ENCODE data around the gene TRIP4.
A peak's percentile ranks its signal among the peaks of the same experiment; 100 is the strongest.

TRIP4 gene

DNA sequence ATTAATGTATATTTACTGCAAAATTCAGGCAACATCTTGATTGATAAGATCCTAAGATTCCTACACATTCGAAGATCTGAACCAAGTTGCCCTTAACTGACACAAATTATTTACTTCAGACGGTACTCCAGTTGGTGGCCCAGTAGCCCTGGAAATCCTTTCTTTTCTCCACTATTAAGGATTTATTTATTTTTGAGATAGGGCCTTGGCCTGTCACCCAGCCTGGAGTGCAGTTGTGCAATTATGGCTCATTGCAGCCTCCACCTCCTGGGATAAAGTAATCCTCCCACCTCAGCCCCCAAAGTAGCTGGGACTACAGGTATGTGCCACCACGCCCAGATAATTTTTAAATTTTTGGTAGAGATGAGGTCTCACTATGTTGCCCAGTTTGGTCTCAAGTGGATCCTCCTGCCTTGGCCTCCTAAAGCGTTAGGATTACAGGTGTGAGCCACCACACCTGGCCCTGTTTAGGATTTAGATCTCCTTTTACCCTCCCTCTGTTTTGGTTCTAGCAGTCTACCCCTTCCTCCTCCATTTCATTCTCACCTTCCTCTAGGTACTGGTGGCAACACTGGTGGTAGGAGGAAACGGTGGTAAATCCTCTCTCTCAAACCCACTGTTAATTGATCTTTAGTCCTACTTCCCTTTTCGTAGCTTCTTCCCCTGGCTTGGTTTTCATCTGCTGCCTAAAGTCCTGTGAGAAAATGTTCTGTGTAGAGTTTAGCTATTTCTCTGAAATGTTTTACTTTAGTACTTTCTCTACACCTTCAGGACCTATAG is 60.1 kb downstream of the TRIP4 start:
- no peak for DNase-seq (ENCODE audit: low read depth)

DNA sequence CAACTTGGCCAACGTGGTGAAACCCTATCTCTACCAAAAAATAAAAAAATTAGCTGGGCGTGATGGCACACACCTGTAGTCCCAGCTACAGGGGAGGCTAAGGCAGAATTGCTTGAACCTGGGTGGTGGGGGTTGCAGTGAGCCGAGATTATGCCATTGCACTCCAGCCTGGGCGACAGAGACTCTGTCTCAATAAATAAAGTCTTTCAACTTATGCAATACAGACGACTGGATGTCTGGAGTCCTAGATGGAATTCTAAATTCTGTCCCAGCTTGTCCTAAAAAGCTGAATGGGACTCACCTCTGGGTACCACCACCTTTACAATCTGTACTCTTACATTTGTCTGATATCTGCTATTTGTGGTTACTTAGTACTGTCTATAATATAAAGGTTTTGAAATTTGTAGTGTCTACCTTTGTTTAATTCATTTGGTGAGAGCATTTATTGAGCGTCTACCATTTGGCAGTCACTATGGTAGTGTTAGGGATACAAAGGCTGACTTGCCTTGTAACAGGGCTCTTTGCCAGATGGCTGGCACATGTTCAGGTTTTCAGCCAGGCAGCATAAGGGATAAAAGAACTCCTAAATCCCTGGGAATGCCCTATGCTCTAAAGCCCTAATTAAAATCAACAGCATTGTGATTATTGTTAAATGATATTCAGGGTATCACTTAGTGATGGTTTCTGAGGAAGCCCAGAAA is 65.5 kb downstream of the TRIP4 start:
- no peak for DNase-seq (ENCODE audit: low read depth)

DNA sequence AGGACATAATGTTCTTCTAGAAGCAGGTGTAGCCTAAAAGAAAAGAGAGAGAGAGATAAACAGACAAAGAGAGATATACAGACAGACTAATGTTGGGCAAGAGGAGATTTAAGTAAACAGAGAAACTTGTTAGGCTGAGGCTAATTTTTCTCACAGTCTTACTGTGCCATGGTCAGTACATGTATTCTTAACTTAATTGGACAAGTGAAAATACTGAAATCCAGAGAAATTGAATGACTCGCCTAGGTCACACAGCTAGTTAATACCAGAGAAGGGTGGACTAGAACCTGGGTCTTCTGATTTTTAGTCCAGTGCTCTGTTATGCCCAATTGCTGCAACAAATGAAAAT is 66.0 kb downstream of the TRIP4 start:
- DNase-seq (ENCODE audit: low read depth) = no peak

DNA sequence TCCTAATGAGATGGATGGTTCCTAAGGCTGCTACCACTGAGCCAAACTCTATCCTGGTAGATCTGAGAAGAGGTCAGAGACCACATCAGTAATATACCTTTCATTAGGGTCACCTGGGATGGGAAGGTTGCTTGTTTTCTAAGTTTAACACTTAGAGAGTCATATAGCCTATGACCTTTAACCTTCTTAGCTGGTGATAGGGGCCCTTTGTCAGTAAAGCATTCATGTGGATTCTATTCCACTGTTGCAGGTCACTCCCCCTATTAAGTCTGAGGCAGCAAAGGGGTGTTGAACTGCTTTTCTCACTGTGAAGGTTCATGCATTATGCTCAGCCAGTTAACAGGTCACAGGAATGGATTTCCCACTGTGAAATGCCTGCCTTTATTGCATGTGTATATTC is 66.6 kb downstream of the TRIP4 start:
- no peak for DNase-seq (ENCODE audit: low read depth)

DNA sequence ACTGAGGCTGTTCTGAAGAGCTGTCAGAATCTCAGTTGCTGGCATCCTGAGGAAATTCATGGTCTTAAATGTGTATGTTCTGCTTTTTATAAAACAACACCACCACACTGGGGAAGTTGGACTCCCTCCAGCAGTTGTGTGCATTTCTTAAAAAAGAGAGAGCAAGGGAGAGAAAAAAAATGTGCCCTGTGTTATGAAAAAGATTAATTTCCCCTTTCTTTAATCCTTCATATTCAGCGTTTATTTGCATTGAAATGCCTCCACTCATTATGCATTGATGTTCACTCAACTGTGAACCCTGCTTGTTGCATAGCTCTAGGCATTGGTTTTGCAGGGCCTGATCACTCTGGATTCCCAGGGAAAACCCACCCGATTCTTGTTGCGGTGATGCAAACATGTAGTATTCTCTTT is 68.3 kb downstream of the TRIP4 start:
- no peak for DNase-seq (ENCODE audit: low read depth)

DNA sequence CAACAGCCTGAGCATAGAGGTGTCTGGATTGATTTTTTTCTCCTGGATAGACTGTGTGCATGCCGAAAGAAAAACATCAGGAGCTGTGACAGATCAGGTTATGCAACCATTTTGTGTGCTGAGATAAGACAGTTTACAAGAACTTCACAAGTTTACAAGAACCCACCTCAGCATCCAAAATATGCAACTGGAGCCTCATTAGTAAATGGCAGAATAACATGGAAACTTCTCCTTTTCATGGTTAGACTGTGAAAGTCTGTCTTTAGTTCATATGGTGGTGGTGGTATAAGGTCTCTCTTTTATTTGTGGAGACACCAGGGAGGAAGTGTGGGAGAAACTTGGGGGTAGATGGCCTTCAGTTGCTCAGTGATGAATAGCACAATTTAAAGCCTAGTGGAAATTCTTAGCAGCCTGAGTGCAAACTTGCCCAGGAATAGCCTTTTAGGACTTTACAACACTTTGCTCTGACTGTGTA is 69.0 kb downstream of the TRIP4 start:
- DNase-seq (ENCODE audit: low read depth) = no peak

DNA sequence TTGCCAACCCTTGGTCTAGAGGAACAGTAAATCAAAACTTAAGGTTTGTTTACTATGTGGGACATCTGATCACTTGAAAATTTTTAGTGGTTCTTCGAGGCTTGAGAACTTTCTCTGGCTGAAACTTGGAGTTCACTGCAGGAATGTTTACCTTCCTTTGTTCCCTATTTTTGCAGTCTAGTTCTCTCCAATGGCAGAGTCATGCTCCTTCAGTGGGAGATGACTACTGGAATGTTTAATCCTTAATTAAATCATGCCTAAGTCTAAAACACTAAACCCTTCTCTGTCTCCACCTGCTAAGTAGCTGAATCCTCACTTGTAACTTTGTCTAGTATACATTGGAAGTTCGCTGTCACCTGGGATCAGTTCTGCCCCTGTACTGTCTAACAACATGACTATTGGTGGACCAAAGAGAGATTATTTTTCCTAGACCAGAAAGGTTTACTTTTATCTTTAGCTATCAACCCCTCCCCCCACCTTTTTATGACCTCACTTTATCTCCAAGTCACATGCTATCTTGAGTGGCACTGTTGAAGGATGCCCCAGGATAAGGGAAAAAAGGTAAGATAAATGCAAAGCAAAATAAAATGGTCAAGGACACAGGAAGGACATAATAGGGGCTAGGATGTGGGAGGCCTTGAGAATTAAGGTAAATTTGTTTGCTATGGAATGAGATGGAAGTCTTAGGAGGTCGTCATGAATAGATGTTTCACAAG is 71.6 kb downstream of the TRIP4 start:
- no peak for DNase-seq (ENCODE audit: low read depth)

DNA sequence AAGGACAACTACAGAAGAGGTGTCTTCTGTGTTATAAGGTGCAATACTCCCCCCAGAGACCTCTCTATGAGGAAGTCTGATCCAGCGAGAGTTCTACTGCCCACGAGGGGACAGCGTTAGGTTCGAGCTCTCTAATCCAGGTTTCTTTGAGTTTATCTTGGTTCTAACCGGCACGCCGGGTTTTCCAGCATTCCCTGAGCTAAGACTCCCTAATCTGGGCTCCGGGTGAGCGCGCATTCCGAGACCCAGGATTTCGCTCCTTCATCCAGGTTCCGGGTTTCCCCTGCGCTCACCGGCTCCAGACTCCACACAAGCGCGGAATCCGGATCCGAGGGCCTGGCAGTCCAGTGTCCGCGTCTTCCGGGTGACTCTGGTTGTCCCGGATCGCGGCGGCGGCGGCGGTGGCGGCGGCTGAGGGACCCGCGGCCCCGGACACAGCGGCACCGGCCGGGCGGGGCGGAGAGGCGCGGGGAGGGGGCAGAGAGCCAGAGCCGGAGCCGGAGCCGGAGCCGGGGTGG is 72.6 kb downstream of the TRIP4 start, which contains the start of gene ZNF609:
Gene ZNF609 (plus strand): TSS at position 373 of the 518 bp plus-strand sequence. CDS start 38,842 bp downstream, outside the sequence.
- DNase-seq (ENCODE audit: low read depth) = peak; percentile 87

DNA sequence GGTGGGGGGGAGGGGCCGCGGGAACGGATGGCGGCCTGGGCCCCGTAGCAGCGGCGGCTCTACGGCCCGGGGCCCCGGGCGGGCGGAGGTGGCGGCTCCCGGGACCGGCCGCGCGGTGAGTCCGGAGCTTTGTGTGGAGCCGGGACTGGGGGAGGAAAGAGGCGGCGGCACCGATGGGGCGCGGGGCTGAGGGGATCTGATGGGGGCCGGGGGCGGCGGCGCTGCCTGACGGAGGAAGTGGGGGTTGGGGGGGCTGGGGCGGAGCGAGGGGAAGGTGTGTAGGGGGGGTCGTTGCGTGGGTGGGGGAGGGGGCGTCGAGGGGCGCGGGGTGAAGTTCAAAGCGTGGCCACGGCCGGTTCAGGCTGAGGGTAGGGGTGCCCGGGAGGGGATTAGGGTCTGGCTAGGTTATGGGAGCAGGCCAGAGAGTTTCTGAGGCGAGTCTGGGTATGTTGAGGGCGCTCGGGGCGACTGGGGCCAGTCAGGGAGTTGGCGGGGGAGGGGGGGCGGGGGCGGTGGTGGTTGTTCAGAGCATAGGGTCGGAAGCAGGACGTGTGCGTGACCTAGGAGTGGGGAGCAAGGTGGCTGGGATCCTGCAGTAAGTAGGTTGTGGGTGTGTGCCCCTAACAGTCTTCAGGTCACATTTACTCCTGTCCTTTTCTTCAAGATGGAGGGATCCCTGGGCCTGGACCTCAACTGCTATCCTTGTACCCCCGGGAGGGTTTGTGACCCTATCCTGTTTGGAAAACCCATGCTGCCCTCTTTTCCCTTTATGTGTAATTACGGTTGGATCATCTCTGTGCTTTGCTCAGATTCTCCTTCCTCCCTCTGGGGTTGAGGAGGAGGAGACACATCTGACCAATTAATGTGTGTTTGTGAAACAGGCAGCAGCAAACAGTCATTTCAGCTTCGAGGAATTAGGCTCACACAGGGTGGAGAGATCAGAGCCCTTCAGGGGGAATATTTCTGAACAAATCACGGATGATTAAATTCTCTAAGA is 73.4 kb downstream of the TRIP4 start:
- no peak for DNase-seq (ENCODE audit: low read depth)

DNA sequence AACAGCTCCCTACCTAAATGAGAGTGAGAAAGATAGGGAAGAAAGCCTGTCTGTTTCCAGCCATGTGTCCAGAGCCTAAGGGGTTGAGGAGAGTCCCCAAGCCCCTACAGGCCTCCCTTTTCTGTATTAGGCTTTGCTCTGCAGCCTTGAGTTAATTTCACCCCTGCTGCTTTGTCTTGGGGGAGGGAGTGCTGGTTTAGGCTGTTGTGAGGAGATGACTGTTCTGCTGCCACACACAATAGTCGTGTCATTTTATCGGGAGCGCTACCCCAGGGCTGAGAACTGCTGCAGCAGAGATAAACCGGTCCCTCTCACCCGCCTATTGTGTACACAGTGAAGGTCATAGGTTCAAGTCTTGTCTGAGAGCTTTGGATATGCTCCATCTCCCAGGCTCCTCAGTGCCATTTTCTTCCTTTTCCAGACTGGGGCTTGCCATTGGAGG is 74.1 kb downstream of the TRIP4 start:
- no peak for DNase-seq (ENCODE audit: low read depth)

DNA sequence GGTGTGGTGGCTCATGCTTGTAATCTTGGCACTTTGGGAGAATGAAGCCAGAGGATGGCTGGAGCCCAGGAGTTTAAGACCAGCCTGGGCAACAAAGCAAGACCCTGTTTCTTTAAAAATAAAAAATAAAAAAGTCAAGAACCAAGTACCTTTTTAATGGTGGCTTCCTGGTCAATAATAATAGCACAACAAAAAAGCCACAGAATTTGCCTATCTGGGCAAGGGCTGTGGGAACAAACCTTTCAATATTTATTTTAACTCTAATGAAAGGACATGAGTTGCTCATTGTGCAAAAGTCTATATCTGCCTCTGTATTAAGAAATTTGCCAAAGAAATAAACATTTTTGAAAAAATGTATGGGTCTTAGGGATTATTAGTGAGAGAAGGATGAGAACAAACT is 74.9 kb downstream of the TRIP4 start:
- no peak for DNase-seq (ENCODE audit: low read depth)

DNA sequence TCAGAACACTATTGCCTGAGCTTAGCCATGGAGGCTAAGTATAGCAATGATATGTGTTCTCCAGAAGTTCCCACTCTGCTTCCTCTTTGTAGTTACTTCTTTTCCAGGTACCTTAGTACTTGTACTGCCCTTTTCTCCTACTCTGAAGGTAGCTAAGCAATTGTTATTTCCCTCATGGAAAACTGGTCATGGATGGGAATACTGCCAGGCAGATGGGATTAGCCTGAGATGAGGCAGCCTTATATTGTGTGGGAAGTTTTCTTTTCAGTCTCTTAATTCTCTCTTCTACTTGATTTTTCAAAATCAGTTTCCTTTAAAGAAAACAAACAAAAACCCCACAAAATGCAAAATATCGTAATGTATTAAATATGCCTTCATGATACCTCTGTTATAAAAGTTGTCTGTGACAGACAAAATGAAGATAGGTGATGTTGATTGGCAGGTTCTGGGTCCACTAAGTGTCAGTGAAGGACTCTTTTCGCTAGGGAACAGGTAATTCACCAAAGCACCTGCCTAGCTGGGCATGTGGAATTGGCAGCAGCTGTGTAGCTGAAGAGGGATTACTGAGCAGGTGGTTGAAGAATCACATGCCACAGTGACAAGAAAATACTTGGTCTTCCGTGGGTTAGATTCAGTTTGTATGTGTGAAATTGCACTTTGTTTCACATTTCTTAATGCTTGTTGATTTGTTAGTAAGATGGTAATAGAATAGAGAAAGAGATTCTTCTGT is 76.8 kb downstream of the TRIP4 start:
- no peak for DNase-seq (ENCODE audit: low read depth)

DNA sequence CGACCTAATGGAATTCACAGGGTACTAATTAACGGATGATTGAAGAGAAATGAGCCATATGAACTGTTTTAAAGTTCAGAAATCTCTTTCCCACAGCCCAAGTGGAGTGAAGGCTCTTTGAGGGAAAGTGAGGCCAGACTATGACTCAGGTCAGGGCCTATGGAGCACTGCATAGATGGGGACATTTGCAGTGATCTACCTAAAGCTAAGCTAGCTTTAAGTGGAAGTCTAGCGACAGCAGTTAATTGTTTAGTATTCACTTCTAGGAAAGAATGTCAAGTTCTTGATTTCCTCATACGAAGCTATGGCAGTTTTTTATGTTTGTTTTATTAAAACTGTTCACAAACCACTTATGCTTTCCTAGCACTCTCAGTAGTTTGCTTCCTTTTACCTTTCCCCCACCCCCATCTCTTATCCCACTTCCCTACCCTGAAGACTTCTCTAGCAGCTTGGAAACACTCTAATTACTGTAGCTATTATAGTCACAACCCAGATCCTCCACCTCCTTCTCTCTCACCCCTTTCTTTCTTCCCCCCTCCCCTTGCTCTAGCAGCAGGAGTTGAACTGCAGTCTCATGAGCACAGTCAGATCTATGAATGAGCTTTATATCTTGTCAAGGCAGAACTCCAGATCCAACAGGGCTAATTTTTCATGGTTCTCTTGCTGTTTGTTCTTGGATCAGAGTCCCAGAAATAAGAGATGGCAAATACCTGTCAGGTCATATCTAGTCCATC is 78.9 kb downstream of the TRIP4 start:
- no peak for DNase-seq (ENCODE audit: low read depth)

DNA sequence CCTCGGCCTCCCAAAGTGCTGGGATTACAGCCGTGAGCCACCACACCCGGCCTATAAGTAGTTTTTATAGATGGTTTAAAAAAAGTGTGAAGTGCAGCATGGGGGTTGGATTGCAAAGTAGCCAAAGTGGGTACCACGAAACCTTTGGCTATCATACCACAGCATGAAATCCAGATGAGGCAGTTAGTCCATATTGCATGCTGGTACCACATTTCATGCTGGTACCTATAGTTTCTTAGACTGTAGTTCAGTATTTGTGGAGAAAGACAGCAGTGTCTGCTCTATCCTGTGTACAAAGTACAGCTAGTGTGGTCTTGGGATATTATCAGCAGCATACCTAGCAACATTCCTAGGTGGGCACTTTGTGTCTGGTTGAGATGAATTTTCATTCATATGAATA is 84.5 kb downstream of the TRIP4 start:
- DNase-seq (ENCODE audit: low read depth) = no peak

DNA sequence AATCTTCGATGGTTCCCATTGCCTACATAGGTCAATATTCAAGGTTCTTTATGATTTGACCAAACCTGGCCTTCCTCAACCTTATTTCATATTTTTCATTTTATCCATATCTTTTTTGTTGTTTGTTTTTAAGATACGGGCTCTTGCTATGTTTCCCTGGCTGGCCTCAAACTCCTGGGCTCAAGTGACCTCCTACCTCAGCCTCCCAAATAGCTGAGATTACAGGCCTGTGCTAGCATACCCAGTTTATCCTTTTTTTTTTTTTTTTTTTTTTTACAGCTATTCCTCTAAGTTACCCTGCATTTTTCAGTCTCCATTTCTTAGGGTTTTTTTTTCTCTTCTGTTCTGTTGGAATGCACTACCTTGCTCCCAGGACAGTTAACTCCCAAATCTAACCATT is 87.2 kb downstream of the TRIP4 start:
- no peak for DNase-seq (ENCODE audit: low read depth)

DNA sequence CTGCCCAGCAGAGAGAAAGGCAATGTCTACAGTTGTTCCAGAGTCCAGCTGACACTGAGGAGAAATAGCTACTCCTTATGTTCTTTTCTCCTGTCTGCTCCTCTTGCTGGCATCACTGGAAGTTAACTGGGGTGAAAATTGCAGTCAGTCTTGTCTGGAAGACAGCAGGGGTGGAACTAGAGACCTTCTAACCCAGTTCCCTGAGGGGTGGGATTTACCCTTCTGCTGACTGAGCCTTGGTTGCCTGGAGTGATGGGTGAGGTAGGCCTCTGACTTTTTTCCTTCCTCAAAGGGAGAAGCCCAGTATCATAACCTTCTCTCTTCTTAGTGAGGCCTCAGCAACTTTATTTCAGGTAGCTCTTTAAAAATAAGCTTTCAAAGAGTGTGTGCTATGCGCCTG is 88.9 kb downstream of the TRIP4 start:
- no peak for DNase-seq (ENCODE audit: low read depth)

DNA sequence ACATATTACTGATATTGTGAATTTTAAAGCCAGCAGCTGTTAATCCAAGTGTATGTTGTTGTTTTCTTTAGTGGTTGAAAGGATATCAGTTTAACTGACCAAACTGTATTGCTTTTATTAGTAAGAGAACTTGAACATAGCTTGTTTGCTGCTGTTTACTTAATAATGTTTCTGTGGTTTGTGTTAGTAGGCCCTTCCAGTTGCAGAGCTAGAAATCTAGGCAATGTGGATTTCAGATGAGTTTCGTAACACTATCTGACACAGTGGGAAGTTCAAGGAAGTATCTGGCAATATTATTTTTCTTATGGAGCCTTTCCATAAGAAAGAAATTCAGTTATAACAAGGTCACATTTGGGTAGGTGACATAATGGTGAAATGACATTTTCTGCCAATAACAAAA is 91.2 kb downstream of the TRIP4 start:
- DNase-seq (ENCODE audit: low read depth) = no peak

DNA sequence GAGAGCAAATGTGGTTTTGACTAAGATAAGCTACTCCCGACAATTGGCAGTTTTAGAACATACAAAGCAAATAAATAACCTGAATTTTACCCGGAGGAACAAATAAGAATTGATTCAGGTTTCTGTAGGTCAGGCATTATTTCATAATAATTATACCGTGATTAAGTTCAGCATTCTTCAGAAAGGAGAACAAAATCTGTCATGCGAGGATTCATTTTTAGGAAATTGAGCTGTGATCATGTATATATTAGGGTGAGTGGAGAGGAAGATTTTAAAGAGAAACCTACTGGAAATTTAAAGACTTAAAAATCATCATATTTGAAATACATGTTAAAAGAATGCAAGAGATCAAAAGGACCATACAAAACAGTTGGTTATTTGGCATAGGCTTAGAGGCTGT is 93.3 kb downstream of the TRIP4 start:
- no peak for DNase-seq (ENCODE audit: low read depth)

DNA sequence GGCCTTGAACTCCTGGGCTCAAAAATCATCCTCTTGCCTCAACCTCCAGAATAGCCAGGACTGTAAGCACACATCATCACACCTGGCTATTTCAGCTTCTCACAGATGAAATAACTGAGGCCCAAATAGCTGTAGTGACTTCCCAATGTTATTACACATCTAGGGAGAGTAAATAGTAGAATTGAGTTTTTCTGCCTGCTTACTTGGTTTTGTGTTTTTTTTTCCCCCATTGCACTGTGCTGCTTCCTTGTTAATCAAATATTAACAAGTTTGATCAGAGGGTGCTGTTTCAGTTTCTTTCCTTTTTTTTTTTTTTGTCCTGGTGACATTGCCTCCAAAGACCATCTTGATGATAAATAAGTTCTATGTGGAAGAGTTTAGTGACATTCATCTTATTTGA is 96.1 kb downstream of the TRIP4 start:
- DNase-seq (ENCODE audit: low read depth) = no peak

DNA sequence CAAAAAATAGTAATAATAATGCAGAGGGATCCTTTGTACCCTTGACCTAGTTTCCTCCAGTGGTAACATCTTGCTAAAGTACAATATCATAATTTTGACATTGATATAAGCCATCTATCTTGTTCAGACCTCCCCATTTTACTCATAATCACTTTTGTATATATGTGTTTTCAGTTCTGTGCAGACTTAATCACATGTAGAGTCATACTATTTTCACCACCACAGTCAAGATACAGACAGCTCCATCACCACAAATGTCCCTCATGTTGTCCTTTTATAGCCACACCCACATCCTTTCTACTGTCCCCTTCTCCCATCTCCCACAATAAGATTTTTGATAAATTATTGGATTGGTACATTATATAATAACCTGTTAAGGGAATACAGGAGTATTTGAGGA is 98.2 kb downstream of the TRIP4 start:
- DNase-seq (ENCODE audit: low read depth) = no peak

Data from stimulated activated CD8-positive, alpha-beta memory T cell treated with anti-CD3 and anti-CD28 coated beads, Interleukin-7, amount 100 ng/mL, for 24 hours (primary cell).